Liver (tissue), 9 donors: ENCODE results near the gene CPOX. TPM values are rescaled to one million over a fixed set of nuclear protein-coding genes. Genes with fewer than 3 reads are reported as not detected.

ENCODE experiments used
- DNase-seq: peaks from one replicate; pipeline ENCODE4 v3.0.0-alpha.2; 2017; ENCODE audit warnings: low spot score
- H3K27ac ChIP-seq, 2 donors: one replicate each; pipeline ENCODE4 v1.7.0; 2013; ENCODE audit warnings: inconsistent platforms in 2 of 2, low read length in 2 of 2, control low read depth in 1 of 2, low read depth in 1 of 2, mild to moderate bottlenecking in 1 of 2
- H3K27me3 ChIP-seq, 4 donors: one replicate each; pipeline versions ENCODE4 v1.6.1 to v1.7.0; 2013; ENCODE audit warnings: low read length in 3 of 4, inconsistent platforms in 1 of 4, mild to moderate bottlenecking in 1 of 4, moderate library complexity in 1 of 4; ENCODE audit not compliant: control insufficient read depth in 4 of 4, insufficient read depth in 4 of 4
- H3K36me3 ChIP-seq, 4 donors: one replicate each; pipeline versions ENCODE4 v1.6.1 to v1.7.0; 2013; ENCODE audit warnings: low read length in 3 of 4, mild to moderate bottlenecking in 3 of 4, low read depth in 1 of 4, moderate library complexity in 1 of 4; ENCODE audit not compliant: control insufficient read depth in 4 of 4, insufficient read depth in 3 of 4
- H3K4me1 ChIP-seq, 4 donors: one replicate each; pipeline versions ENCODE4 v1.6.1 to v1.7.0; 2013; ENCODE audit warnings: low read length in 3 of 4, mild to moderate bottlenecking in 3 of 4, moderate library complexity in 1 of 4; ENCODE audit not compliant: control insufficient read depth in 4 of 4, insufficient read depth in 4 of 4
- H3K4me3 ChIP-seq, 3 donors: one replicate each; pipeline versions ENCODE4 v1.6.1 to v1.7.0; 2013; ENCODE audit warnings: low read length in 3 of 3, control low read depth in 1 of 3, low read depth in 1 of 3, mild to moderate bottlenecking in 1 of 3
- H3K9ac ChIP-seq, 2 donors: one replicate each; pipeline ENCODE4 v1.7.0; 2013; ENCODE audit warnings: low read length in 2 of 2, mild to moderate bottlenecking in 2 of 2, moderate library complexity in 2 of 2, control low read depth in 1 of 2, low read depth in 1 of 2
- H3K9me3 ChIP-seq, 4 donors: one replicate each; pipeline versions ENCODE4 v1.6.1 to v1.7.0; 2013; ENCODE audit warnings: low read length in 3 of 4; ENCODE audit not compliant: control insufficient read depth in 4 of 4
- ATF3 ChIP-seq: IDR thresholded peaks from 2 replicates; pipeline ENCODE4 v1.6.1; 2016; ENCODE audit warnings: antibody characterized with exemption
- CTCF ChIP-seq: fragments of 150-350 bp; IDR thresholded peaks from 2 replicates; pipeline ENCODE4 v1.5.1; 2017; ENCODE audit warnings: improper control_type of control experiment, low read depth, low read length; ENCODE audit not compliant: missing input control
- EGR1 ChIP-seq, 2 donors: IDR thresholded peaks; 2 replicates each; pipeline ENCODE4 v1.6.1; 2016 to 2018; ENCODE audit warnings: antibody characterized with exemption in 2 of 2, low read depth in 2 of 2
- FOXA1 ChIP-seq: IDR thresholded peaks from 2 replicates; pipeline ENCODE4 v1.6.1; 2016; ENCODE audit warnings: antibody characterized with exemption
- FOXA2 ChIP-seq: IDR thresholded peaks from 2 replicates; pipeline ENCODE4 v1.6.1; 2016; ENCODE audit warnings: antibody characterized with exemption
- GABPA ChIP-seq, 2 donors: IDR thresholded peaks in 1 of 2; conservative IDR thresholded peaks in 1 of 2; 2 replicates each; pipeline ENCODE4 v1.6.1; 2016; ENCODE audit warnings: antibody characterized with exemption in 2 of 2, mild to moderate bottlenecking in 1 of 2, moderate library complexity in 1 of 2
- HNF4A ChIP-seq, 2 donors: conservative IDR thresholded peaks; 2 replicates each; pipeline ENCODE4 v1.6.1; 2016; ENCODE audit warnings: antibody characterized with exemption in 2 of 2, mild to moderate bottlenecking in 2 of 2
- HNF4G ChIP-seq: IDR thresholded peaks from 2 replicates; pipeline ENCODE4 v1.6.1; 2016; ENCODE audit warnings: antibody characterized with exemption
- JUND ChIP-seq, 2 donors: IDR thresholded peaks; 2 replicates each; pipeline ENCODE4 v1.6.1; 2016; ENCODE audit warnings: antibody characterized with exemption in 2 of 2
- MAX ChIP-seq: IDR thresholded peaks from 2 replicates; pipeline ENCODE4 v1.6.1; 2016; ENCODE audit warnings: antibody characterized with exemption
- NR2F2 ChIP-seq: IDR thresholded peaks from 2 replicates; pipeline ENCODE4 v1.6.1; 2016; ENCODE audit warnings: antibody characterized with exemption
- RXRA ChIP-seq, 2 donors: IDR thresholded peaks; 2 replicates each; pipeline ENCODE4 v1.6.1; 2017 to 2018; ENCODE audit warnings: antibody characterized with exemption in 2 of 2, mild to moderate bottlenecking in 1 of 2
- SP1 ChIP-seq: IDR thresholded peaks from 2 replicates; pipeline ENCODE4 v1.6.1; 2018; ENCODE audit warnings: antibody characterized with exemption, mild to moderate bottlenecking
- TAF1 ChIP-seq: conservative IDR thresholded peaks from 2 replicates; pipeline ENCODE4 v1.6.1; 2016; ENCODE audit warnings: antibody characterized with exemption, mild to moderate bottlenecking
- YY1 ChIP-seq: IDR thresholded peaks from 2 replicates; pipeline ENCODE4 v1.6.1; 2016; ENCODE audit warnings: antibody characterized with exemption, mild to moderate bottlenecking
- ZBTB33 ChIP-seq: IDR thresholded peaks from 2 replicates; pipeline ENCODE4 v1.6.1; 2016; ENCODE audit warnings: antibody characterized with exemption
- WGBS: extraction: QIAGEN DNeasy Blood & Tissue Kit; methylation state at CpG from one replicate; pipeline ENCODE4 v1.1.7; 2013; 5-methylcytosine and 5-hydroxymethylcytosine counted together
- polyA plus RNA-seq, 2 donors: library from polyadenylated mRNA; stranded (reverse) in 1 of 2; unstranded in 1 of 2; fragments of 200-250 nt in 1 of 2; fragments of >200 nt in 1 of 2; fragmentation: Nextera tagmentation in 1 of 2; extraction: Ambion mirVana in 1 of 2; gene quantifications; one replicate each; pipeline versions ENCODE4 v1.2.1 to v1.2.3, GENCODE V29; 2013 to 2015
- total RNA-seq, 2 donors: library from RNA; depleted of rRNA; stranded (reverse); fragments of >200 nt; gene quantifications; one replicate each; pipeline ENCODE4 v1.2.3, GENCODE V29; 2014
- donor health status: healthy.
- donor health status: healthy.
- donor health status: healthy.
- donor health status: healthy.
- donor health status: healthy.

Gene CPOX
- total and polyA plus RNA-seq, 4 donors = 8.8 to 280 (median 16.3) TPM

GRCh38 chr3:98552232-98553020, 41.0 kb downstream of the CPOX start:
- no peaks in the 10 kb centered on the region for H3K36me3 ChIP-seq
- DNase-seq = no peak
- WGBS = 78% methylated on average over 4 of the region's 4 CpGs

GRCh38 chr3:98551754-98552153, 41.7 kb downstream of the CPOX start:
- TF ChIP-seq FOXA1 (no peak), GABPA (IDR thresholded peaks at IDR 0.05 in 1 of 2, conservative IDR thresholded peaks at IDR 0.05 in 1 of 2) (no peak), CTCF (no peak), YY1 (no peak), HNF4A (conservative IDR thresholded peaks at IDR 0.05) (no peak), MAX (no peak), FOXA2 (no peak), NR2F2 (no peak), JUND (IDR thresholded peaks at IDR 0.05) (no peak), TAF1 (no peak), EGR1 (IDR thresholded peaks at IDR 0.05; ENCODE audit: low read depth in 2 of 2) (no peak), HNF4G (no peak), ATF3 (no peak)
- DNase-seq = no peak
- Histone ChIP-seq H3K9me3 (no peaks in the 10 kb centered on the region), H3K27me3 (no peaks in the 10 kb centered on the region), H3K4me1 (no peaks in the 10 kb centered on the region), H3K4me3 (no peak overlapping the region), H3K36me3 (no peaks in the 10 kb centered on the region), H3K27ac (no peak overlapping the region), H3K9ac (no peak overlapping the region)
- 63% methylated on average over 3 of the region's 3 CpGs for WGBS

More at GRCh38 chr3:98552232-98553020, 41.0 kb downstream of the CPOX start:
- H3K4me3 ChIP-seq = no peak overlapping the region
- no peak for TF ChIP-seq MAX
- no peak for TF ChIP-seq SP1
- TF ChIP-seq FOXA1 = no peak
- H3K4me1 ChIP-seq = no peaks in the 10 kb centered on the region
- no peak overlapping the region for H3K9ac ChIP-seq
- H3K9me3 ChIP-seq = no peaks in the 10 kb centered on the region
- no peaks in the 10 kb centered on the region for H3K27me3 ChIP-seq
- H3K27ac ChIP-seq = no peak overlapping the region

GRCh38 chr3:98551236-98551635, 42.2 kb downstream of the CPOX start:
- Histone ChIP-seq H3K36me3 (no peaks in the 10 kb centered on the region), H3K9me3 (no peaks in the 10 kb centered on the region), H3K4me1 (no peaks in the 10 kb centered on the region), H3K9ac (no peak overlapping the region), H3K4me3 (no peak overlapping the region), H3K27ac (no peak overlapping the region), H3K27me3 (no peaks in the 10 kb centered on the region)
- WGBS = 88% methylated on average over 2 of the region's 2 CpGs
- TF ChIP-seq HNF4G (no peak), YY1 (no peak), GABPA (IDR thresholded peaks at IDR 0.05 in 1 of 2, conservative IDR thresholded peaks at IDR 0.05 in 1 of 2) (no peak), EGR1 (IDR thresholded peaks at IDR 0.05; ENCODE audit: low read depth in 2 of 2) (no peak), FOXA2 (no peak), SP1 (no peak), RXRA (IDR thresholded peaks at IDR 0.05) (no peak), TAF1 (no peak), ZBTB33 (no peak)
- DNase-seq = no peak
